K562 (cell line): ENCODE results near the gene ADM5. TPM values are rescaled to one million over a fixed set of nuclear protein-coding genes. Genes with fewer than 3 reads are reported as not detected.
A peak's percentile ranks its signal among the peaks of the same experiment; 100 is the strongest.

Experiments used
- ATF7 ChIP-seq: fragments of 450-650 bp; IDR thresholded peaks from 2 replicates; pipeline ENCODE4 v1.7.1; 2014; ENCODE audit warnings: mild to moderate bottlenecking, moderate library complexity
- BRF1 ChIP-seq: IDR thresholded peaks from 3 replicates; pipeline ENCODE4 v1.6.1; 2011; ENCODE audit warnings: borderline replicate concordance, mild to moderate bottlenecking; ENCODE audit not compliant: insufficient read length; ENCODE audit errors: extremely low read depth
- CREM ChIP-seq: IDR thresholded peaks from 2 replicates; pipeline ENCODE4 v1.6.1; 2014; ENCODE audit warnings: antibody characterized with exemption, low read depth
- EWSR1 ChIP-seq: fragments of 450-650 bp; IDR thresholded peaks from 2 replicates; pipeline ENCODE4 v1.6.1; 2018; ENCODE audit warnings: borderline replicate concordance, mild to moderate bottlenecking, low read depth, moderate library complexity; ENCODE audit not compliant: partially characterized antibody
- RBM14 ChIP-seq: fragments of 200-400 bp; formaldehyde crosslinking; IDR thresholded peaks from 2 replicates; pipeline ENCODE4 v1.6.1; 2018; ENCODE audit warnings: low read depth, mild to moderate bottlenecking, low read length, moderate library complexity, borderline replicate concordance; ENCODE audit not compliant: insufficient read depth
- RCOR1 ChIP-seq, 2 experiments: IDR thresholded peaks; 2 replicates each; pipeline ENCODE4 v1.6.1; 2012; ENCODE audit warnings: low read depth in 2 of 2, low read length in 2 of 2, borderline replicate concordance in 1 of 2, improper control_type of control experiment in 1 of 2
- YY1 ChIP-seq, 3 experiments: IDR thresholded peaks; 2 replicates each; pipeline ENCODE4 v1.6.1; 2011; ENCODE audit warnings: low read length in 2 of 3, mild to moderate bottlenecking in 2 of 3, moderate library complexity in 2 of 3, borderline replicate concordance in 1 of 3, control low read depth in 1 of 3, low read depth in 1 of 3; ENCODE audit not compliant: insufficient read depth in 3 of 3, insufficient replicate concordance in 2 of 3, control insufficient read depth in 1 of 3, insufficient read length in 1 of 3; ENCODE audit errors: extremely low read depth in 1 of 3
- ZKSCAN8 ChIP-seq: fragments of 200-800 bp; sonication (Bioruptor generic); IDR thresholded peaks from 2 replicates; pipeline ENCODE4 v1.6.1; 2016; ENCODE audit warnings: missing genetic modification characterization, missing compliant biosample characterization
- ZNF75A ChIP-seq: fragments of 450-650 bp; formaldehyde crosslinking; IDR thresholded peaks from 2 replicates; pipeline ENCODE4 v1.4.0; 2020; ENCODE audit warnings: mild to moderate bottlenecking
- ZZZ3 ChIP-seq: fragments of 450-650 bp; IDR thresholded peaks from 2 replicates; pipeline ENCODE4 v1.6.1; 2016; ENCODE audit warnings: antibody characterized with exemption, mild to moderate bottlenecking, moderate library complexity
- polyA plus RNA-seq, 8 experiments: library from polyadenylated mRNA; depleted of rRNA in 4 of 8; stranded (reverse) in 5 of 8; unstranded in 3 of 8; fragments of >200 nt; fragmentation: Nextera tagmentation in 2 of 8; fragmentation: Illumina TruSeq in 1 of 8; extraction: Ambion mirVana in 2 of 8; extraction: Trizol in 1 of 8; gene quantifications; 2 replicates each; pipeline versions ENCODE4 v1.2.1 to v1.2.3, GENCODE V29; 2011 to 2014; ENCODE audit warnings: inconsistent platforms in 1 of 8, missing spikeins in 1 of 8
- total RNA-seq, 7 experiments: library from RNA; depleted of rRNA in 6 of 7; stranded (reverse); fragments of >200 nt in 6 of 7; fragmentation: Illumina TruSeq in 2 of 7; extraction: Trizol in 2 of 7; gene quantifications; 2 replicates each; pipeline versions ENCODE4 v1.2.1 to v1.2.3, GENCODE V29; 2011 to 2021; ENCODE audit warnings: low replicate concordance in 1 of 7
- TF ChIP-seq, protein P1 (sequence below): fragments of 450-650 bp; IDR thresholded peaks from 2 replicates; pipeline ENCODE4 v1.6.1; 2018; ENCODE audit warnings: mild to moderate bottlenecking, low read depth; ENCODE audit not compliant: partially characterized antibody
- TF ChIP-seq, protein P2 (sequence below): sonication (generic); formaldehyde crosslinking; IDR thresholded peaks from 2 replicates; pipeline ENCODE4 v1.8.0; 2022; ENCODE audit warnings: mild to moderate bottlenecking, missing genetic modification reagents
- TF ChIP-seq, protein P3 (sequence below), 2 experiments: fragments of 450-650 bp; IDR thresholded peaks; 2 replicates each; pipeline ENCODE4 v1.6.1; 2016
- TF ChIP-seq, protein P4 (sequence below), 2 experiments: fragments of 450-650 bp in 1 of 2; sonication (generic) in 1 of 2; formaldehyde crosslinking; conservative IDR thresholded peaks; 2 replicates each; pipeline versions ENCODE4 v1.4.0 to v1.8.1; 2020 to 2022; ENCODE audit warnings: mild to moderate bottlenecking in 1 of 2, missing genetic modification reagents in 1 of 2
- TF ChIP-seq, protein P5 (sequence below), 2 experiments: fragments of 150-350 bp in 1 of 2; IDR thresholded peaks; 2 replicates each; pipeline ENCODE4 v1.6.1; 2012 to 2016; ENCODE audit warnings: low read depth in 2 of 2, low read length in 2 of 2, mild to moderate bottlenecking in 1 of 2, moderate library complexity in 1 of 2
- TF ChIP-seq, protein P6 (sequence below): sonication (generic); IDR thresholded peaks from 2 replicates; pipeline ENCODE4 v1.6.1; 2016

ADM5 gene
- total and polyA plus RNA-seq, 9 of the 15 experiments (the other 6 are each of a cell fraction or from before 2014, with no cell fraction given), result 0.13 to 8.4 (median 2.0) TPM; not detected in 1

DNA sequence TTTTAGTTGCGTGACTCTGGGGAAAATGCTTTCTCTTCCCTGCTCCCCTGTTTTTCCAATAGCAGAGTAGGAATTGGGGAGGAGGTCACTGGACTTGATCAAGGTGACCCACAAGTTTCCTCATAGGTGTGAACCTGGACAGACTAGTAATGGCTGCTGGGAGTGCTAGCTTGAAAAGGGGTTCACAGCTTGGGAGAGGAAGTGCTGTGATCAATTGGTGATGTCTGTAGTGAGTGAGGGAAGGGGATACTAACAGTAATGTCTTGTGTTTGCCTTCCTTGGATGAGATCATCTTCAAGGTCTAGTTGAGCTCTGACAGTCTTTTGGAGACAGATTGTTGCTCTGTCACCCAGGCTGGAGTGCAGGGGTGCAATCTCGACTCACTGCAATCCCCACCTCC is 21.9 kb upstream of the ADM5 start (continued):
- TF ChIP-seq RCOR1 (IDR thresholded peaks at IDR 0.05; ENCODE audit: borderline replicate concordance in 1 of 2, low read depth in 2 of 2, low read length in 2 of 2), result 0 out of 4 replicates have a peak, but pooled peaks of 1 of the 2 experiments have one; percentile 8
- TF ChIP-seq BRF1, result no peak
- TF ChIP-seq EWSR1, result no peak
- 0 out of 2 replicates have a peak, but pooled peaks have one; percentile 18 for TF ChIP-seq CREM
- TF ChIP-seq, protein P1, sequence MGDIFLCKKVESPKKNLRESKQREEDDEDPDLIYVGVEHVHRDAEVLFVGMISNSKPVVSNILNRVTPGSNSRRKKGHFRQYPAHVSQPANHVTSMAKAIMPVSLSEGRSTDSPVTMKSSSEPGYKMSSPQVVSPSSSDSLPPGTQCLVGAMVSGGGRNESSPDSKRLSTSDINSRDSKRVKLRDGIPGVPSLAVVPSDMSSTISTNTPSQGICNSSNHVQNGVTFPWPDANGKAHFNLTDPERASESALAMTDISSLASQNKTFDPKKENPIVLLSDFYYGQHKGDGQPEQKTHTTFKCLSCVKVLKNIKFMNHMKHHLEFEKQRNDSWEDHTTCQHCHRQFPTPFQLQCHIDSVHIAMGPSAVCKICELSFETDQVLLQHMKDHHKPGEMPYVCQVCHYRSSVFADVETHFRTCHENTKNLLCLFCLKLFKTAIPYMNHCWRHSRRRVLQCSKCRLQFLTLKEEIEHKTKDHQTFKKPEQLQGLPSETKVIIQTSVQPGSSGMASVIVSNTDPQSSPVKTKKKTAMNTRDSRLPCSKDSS, result no peak
- TF ChIP-seq ZKSCAN8, result no peak
- no peak for TF ChIP-seq ZZZ3
- TF ChIP-seq, protein P2, sequence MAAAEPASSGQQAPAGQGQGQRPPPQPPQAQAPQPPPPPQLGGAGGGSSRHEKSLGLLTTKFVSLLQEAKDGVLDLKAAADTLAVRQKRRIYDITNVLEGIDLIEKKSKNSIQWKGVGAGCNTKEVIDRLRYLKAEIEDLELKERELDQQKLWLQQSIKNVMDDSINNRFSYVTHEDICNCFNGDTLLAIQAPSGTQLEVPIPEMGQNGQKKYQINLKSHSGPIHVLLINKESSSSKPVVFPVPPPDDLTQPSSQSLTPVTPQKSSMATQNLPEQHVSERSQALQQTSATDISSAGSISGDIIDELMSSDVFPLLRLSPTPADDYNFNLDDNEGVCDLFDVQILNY (CRISPR knock-in tag), result no peak
- TF ChIP-seq, protein P3, sequence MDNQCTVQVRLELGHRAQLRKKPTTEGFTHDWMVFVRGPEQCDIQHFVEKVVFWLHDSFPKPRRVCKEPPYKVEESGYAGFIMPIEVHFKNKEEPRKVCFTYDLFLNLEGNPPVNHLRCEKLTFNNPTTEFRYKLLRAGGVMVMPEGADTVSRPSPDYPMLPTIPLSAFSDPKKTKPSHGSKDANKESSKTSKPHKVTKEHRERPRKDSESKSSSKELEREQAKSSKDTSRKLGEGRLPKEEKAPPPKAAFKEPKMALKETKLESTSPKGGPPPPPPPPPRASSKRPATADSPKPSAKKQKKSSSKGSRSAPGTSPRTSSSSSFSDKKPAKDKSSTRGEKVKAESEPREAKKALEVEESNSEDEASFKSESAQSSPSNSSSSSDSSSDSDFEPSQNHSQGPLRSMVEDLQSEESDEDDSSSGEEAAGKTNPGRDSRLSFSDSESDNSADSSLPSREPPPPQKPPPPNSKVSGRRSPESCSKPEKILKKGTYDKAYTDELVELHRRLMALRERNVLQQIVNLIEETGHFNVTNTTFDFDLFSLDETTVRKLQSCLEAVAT (IDR thresholded peaks at IDR 0.05), result peak in 1 of 2 experiments; percentile 99; a peak in 2 of 4 replicates
- TF ChIP-seq, protein P4, sequence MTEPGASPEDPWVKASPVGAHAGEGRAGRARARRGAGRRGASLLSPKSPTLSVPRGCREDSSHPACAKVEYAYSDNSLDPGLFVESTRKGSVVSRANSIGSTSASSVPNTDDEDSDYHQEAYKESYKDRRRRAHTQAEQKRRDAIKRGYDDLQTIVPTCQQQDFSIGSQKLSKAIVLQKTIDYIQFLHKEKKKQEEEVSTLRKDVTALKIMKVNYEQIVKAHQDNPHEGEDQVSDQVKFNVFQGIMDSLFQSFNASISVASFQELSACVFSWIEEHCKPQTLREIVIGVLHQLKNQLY (CRISPR knock-in tag; conservative IDR thresholded peaks at IDR 0.05), result no peak
- TF ChIP-seq ATF7, result peak; percentile 68
- TF ChIP-seq ZNF75A (CRISPR knock-in tag), result no peak
- TF ChIP-seq YY1 (IDR thresholded peaks at IDR 0.05; ENCODE audit: borderline replicate concordance in 1 of 3, control insufficient read depth in 1 of 3, extremely low read depth in 1 of 3, insufficient read depth in 3 of 3, insufficient read length in 1 of 3, insufficient replicate concordance in 2 of 3, low read depth in 1 of 3, low read length in 2 of 3), result peak in 1 of 3 experiments; percentile 23
- TF ChIP-seq, protein P5, sequence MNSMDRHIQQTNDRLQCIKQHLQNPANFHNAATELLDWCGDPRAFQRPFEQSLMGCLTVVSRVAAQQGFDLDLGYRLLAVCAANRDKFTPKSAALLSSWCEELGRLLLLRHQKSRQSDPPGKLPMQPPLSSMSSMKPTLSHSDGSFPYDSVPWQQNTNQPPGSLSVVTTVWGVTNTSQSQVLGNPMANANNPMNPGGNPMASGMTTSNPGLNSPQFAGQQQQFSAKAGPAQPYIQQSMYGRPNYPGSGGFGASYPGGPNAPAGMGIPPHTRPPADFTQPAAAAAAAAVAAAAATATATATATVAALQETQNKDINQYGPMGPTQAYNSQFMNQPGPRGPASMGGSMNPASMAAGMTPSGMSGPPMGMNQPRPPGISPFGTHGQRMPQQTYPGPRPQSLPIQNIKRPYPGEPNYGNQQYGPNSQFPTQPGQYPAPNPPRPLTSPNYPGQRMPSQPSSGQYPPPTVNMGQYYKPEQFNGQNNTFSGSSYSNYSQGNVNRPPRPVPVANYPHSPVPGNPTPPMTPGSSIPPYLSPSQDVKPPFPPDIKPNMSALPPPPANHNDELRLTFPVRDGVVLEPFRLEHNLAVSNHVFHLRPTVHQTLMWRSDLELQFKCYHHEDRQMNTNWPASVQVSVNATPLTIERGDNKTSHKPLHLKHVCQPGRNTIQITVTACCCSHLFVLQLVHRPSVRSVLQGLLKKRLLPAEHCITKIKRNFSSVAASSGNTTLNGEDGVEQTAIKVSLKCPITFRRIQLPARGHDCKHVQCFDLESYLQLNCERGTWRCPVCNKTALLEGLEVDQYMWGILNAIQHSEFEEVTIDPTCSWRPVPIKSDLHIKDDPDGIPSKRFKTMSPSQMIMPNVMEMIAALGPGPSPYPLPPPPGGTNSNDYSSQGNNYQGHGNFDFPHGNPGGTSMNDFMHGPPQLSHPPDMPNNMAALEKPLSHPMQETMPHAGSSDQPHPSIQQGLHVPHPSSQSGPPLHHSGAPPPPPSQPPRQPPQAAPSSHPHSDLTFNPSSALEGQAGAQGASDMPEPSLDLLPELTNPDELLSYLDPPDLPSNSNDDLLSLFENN (IDR thresholded peaks at IDR 0.05; ENCODE audit: low read depth in 2 of 2, low read length in 2 of 2), result peak in 1 of 2 experiments; percentile 77; a peak in 2 of 4 replicates
- TF ChIP-seq, protein P6, sequence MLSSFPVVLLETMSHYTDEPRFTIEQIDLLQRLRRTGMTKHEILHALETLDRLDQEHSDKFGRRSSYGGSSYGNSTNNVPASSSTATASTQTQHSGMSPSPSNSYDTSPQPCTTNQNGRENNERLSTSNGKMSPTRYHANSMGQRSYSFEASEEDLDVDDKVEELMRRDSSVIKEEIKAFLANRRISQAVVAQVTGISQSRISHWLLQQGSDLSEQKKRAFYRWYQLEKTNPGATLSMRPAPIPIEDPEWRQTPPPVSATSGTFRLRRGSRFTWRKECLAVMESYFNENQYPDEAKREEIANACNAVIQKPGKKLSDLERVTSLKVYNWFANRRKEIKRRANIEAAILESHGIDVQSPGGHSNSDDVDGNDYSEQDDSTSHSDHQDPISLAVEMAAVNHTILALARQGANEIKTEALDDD, result peak; percentile 46; the same call in 1 of the 2 replicates
- TF ChIP-seq RBM14, result no peak
